T-helper 22 cell (primary cell): Measurements from ENCODE around the gene CLIC2.
"Not testable (repeated sequence)": the region's sequence is repeated elsewhere in the genome, so short reads cannot be mapped to it uniquely, and the experiment has no call there.

Source experiments
- DNase-seq: peaks from one replicate; pipeline ENCODE4 v3.0.0-alpha.2; 2020; ENCODE audit warnings: low read depth

The CLIC2 gene

GRCh38 chrX:155334486-155335336, at the start of gene CLIC2:
TSS of gene CLIC2 (minus strand) at chrX:155334614. CDS start at chrX:155334427, 187 bp downstream.
- DNase-seq, result no peak

DNA sequence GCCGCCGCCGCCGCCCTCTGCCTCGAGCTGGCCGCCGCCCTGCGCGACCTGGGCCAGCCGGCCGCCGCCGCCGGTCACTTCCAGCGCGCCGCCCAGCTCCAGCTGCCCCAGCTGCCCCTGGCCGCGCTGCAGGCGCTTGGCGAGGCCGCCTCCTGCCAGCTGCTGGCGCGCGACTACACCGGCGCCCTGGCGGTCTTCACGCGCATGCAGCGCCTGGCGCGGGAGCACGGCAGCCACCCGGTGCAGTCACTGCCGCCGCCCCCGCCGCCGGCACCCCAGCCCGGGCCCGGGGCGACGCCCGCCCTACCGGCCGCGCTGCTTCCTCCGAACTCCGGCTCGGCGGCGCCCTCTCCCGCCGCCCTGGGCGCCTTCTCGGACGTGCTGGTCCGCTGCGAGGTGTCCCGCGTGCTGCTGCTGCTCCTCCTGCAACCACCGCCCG, 48.1 kb upstream of the CLIC2 start:
- not testable (repeated sequence) for DNase-seq

- not testable (repeated sequence) for DNase-seq
These were observed 47.6 kb upstream of the CLIC2 start, which contains the start of gene F8A2 for GRCh38 chrX:155381843-155382528. TSS of gene F8A2 (plus strand) at chrX:155382095. CDS start at chrX:155382115, 20 bp downstream.

DNA sequence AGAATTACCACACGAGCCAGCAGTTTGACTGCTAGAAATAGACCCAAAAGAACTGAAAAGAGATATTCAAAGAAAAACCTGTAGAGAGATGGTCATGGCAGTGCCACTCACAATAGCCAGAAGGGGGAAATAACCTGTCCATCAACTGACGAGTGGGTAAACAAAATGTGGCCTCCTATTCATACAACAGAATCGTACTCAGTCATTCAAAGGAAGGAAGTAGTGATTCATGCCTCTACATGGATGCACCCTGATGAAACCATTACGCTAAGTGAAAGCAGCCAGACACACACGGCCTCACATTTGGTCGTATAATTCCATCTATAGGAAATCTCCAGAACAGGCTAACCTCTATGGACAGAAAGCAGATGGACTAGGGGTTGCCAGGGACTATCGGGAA, 45.4 kb upstream of the CLIC2 start:
- not testable (repeated sequence) for DNase-seq

DNA sequence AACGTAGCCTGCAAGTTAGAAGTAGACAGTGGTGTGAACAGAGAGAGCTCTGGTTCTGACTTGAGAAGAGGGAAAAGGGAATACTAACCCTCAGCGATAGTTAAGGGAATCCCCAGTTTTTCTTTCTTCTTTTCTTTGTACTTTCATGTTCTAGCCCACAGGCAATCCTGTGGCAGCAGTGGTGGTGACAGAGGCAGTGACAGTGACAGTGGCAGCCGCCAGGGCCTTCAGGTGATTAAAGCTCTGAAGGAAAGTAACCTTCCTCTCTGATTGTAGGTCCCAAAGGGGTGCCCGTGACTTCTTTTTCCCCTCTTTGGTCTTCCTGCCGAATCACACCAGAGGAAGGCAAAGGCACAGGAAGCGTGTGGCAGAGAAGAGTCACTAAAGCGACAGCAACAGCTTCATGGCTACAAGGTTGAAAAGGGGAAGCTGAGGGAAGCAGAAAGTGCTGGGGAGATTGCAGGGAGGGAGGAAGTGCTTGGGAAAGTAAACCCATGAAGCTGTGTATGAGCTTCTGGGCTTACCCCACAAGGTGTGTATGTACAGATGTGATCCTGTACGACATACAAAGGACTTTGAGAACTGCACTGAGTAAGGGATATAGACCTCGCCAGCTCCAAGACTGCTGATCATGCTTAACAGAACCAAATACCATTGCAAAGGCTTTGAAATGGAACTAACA, 39.5 kb upstream of the CLIC2 start:
- DNase-seq, result not testable (repeated sequence)

DNA sequence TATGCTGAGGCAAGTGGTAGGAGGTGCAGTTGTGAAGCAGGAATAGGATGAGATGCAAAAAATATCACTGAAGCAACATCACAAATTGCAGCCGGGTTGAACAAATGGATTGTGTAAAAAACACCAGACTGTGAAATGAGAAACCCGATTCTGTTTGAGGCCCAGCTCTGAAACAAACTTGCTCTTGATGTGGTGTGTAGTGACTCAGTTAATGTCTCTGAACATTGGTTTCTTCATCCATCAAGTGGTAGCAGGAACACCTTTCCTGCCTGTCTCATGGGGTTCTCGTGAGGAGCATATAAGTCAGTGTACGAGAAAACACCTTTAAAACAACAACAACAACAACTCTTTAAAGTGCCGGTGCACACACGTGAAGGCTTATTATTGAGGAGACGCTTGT, 29.3 kb upstream of the CLIC2 start:
- not testable (repeated sequence) for DNase-seq

- DNase-seq, result not testable (repeated sequence)
These were observed 15.0 kb upstream of the CLIC2 start for GRCh38 chrX:155349448-155349847.

DNA sequence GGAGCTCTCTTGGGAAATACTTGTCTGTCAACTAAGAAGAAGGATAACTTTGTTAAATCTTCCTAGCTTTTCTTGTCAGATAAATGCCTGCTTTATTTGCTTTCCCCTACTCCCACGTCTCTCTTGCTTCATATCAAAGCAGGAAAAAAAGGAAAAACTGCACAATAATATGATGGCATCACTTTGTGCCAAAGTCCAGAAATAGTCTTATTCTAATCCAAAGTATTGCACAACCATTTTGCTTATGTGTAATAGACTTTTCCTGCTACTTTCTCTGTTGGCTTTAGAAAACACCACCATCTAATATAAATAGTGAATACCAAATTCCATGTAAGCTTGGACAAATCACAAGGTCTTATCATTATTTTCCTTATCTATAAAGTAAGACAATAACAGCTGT, 11.3 kb upstream of the CLIC2 start:
- DNase-seq, result not testable (repeated sequence)

- not testable (repeated sequence) for DNase-seq
These were observed 911 bp upstream of the CLIC2 start for GRCh38 chrX:155335337-155335712.

GRCh38 chrX:155333544-155334100, 792 bp downstream of the CLIC2 start:
- DNase-seq, result no peak

- no peak for DNase-seq
These were observed 3.4 kb downstream of the CLIC2 start for GRCh38 chrX:155330992-155331391.

GRCh38 chrX:155329293-155329692, 5.1 kb downstream of the CLIC2 start:
- DNase-seq, result no peak

GRCh38 chrX:155326610-155327009, 7.8 kb downstream of the CLIC2 start:
- no peak for DNase-seq

GRCh38 chrX:155314260-155314659, 20.2 kb downstream of the CLIC2 start:
- DNase-seq, result no peak

DNA sequence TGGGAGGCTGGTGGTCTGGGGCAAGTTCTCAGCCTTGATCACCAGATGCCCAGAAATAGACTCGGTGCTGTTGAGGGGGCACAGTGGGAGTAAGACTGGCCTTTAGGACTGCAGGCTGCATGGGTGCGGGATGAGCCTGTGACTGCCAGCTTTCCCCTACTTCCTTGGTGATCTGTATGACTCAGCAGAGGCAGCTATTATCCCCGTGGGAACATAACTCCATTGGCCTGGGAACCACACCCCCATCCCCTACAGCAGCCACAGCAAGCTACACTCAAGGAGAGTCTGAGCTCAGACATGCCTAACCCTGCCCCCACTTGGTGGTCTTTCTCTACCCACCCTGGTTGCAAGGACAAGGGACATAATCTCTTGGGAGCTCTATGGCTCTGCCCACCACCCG, 20.6 kb downstream of the CLIC2 start:
- no peak for DNase-seq

- DNase-seq, result no peak
These were observed 40.6 kb downstream of the CLIC2 start for GRCh38 chrX:155293771-155294170.

GRCh38 chrX:155279873-155280272, 54.5 kb downstream of the CLIC2 start:
- DNase-seq, result no peak

- DNase-seq, result no peak
These were observed 63.4 kb downstream of the CLIC2 start for GRCh38 chrX:155270969-155271368.

DNA sequence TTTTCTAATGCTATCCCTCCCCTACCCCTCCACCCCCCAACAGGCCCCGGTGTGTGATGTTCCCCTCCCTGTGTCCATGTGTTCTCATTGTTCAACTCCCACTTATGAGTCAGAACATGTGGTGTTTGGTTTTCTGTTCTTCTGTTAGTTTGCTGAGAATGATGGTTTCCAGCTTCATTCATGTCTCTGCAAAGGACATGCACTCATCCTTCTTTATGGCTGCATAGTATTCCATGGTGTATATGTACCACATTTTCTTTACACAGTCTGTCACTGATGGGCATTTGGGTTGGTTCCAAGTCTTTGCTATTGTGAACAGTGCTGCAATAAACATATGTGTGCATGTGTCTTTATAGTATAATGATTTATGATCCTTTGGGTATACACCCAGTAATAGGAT, 66.4 kb downstream of the CLIC2 start:
- DNase-seq, result not testable (repeated sequence)

DNA sequence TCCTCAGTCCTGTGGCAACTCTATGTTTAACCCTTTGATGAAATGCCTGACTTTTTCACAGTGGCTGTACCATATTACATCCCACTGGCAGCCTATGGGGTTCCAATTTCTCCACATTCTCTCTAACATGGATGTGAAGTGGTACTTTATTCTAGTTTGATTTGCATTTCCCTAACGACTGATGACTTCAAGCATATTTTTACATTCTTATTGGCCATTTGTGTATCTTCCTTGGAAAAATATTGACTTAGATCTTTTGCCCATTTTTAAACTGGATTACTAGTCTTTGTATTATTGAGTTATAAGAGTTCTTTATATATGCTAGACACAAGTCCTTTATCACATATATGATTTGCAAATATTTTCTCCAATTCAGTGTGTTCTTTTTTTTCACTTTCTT, 68.0 kb downstream of the CLIC2 start:
- no peak for DNase-seq

GRCh38 chrX:155263854-155264628, 70.4 kb downstream of the CLIC2 start, which contains the start of gene RAB39B:
TSS of gene RAB39B (minus strand) at chrX:155264491. CDS start at chrX:155264288, 203 bp downstream.
- DNase-seq, result peak; percentile 53
